Endothelial cell (in vitro differentiated cells): Measurements from ENCODE around the gene POMGNT2. TPM values are rescaled to one million over a fixed set of nuclear protein-coding genes. Genes with fewer than 3 reads are reported as not detected.

Experiments used
- DNase-seq: peaks from one replicate; pipeline ENCODE4 v3.0.0; 2021; ENCODE audit warnings: low spot score
- H3K27ac Mint-ChIP-seq: one replicate; pipeline ENCODE4 v1.8.0; 2021; ENCODE audit warnings: mixed read lengths, inconsistent platforms; ENCODE audit not compliant: unreplicated experiment
- H3K27me3 Mint-ChIP-seq: one replicate; pipeline ENCODE4 v1.8.0; 2021; ENCODE audit warnings: mild to moderate bottlenecking, moderate library complexity, mixed read lengths, inconsistent platforms; ENCODE audit not compliant: unreplicated experiment
- H3K36me3 Mint-ChIP-seq: one replicate; pipeline ENCODE4 v1.8.0; 2021; ENCODE audit warnings: mild to moderate bottlenecking, low read depth, mixed read lengths, inconsistent platforms; ENCODE audit not compliant: unreplicated experiment
- H3K4me1 Mint-ChIP-seq: one replicate; pipeline ENCODE4 v1.8.0; 2021; ENCODE audit warnings: mild to moderate bottlenecking, mixed read lengths, inconsistent platforms; ENCODE audit not compliant: unreplicated experiment
- H3K4me3 Mint-ChIP-seq: one replicate; pipeline ENCODE4 v1.8.0; 2021; ENCODE audit warnings: mild to moderate bottlenecking, mixed read lengths, inconsistent platforms; ENCODE audit not compliant: unreplicated experiment
- H3K9me3 Mint-ChIP-seq: one replicate; pipeline ENCODE4 v1.8.0; 2021; ENCODE audit warnings: mixed read lengths, inconsistent platforms; ENCODE audit not compliant: unreplicated experiment
- total RNA-seq: library from RNA; stranded (reverse); fragmentation: NEBNext Ultra II Directional; extraction: Animal tissue kit (Norgen Biotek cat#: 25700); gene quantifications from one replicate; pipeline ENCODE4 v1.2.1, GENCODE V29; 2021; ENCODE audit not compliant: unreplicated experiment
- TF ChIP-seq, protein P1 (sequence below): fragments of 200-600 bp; sonication (generic); IDR thresholded peaks from one replicate; pipeline ENCODE4 v1.5.0; 2021; ENCODE audit warnings: antibody characterized with exemption; ENCODE audit not compliant: unreplicated experiment

POMGNT2 gene
- total RNA-seq, 1 donor from 2014 or later: 12.1 TPM

DNA sequence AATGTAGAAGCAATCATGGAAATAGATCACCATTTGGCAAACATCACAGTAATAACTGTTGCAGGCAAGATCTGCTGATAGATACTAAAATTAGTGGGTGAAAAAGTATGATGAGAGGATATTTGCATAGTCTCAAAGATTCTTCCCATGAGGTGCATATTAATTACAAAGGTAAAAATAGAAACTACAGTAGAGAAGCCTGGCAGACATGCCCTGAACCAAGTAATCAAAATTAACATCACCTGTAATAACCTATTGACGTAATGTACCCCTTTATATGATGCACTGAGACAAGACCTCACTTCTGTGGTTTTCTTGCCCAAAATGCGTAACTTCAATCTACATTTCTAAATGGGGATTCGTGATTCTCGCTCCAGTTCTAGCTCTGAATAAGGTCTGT is 14.4 kb downstream of the POMGNT2 start:
- H3K9me3 Mint-ChIP-seq: no peaks in the 10 kb centered on the region
- no peak for DNase-seq
- H3K4me3 Mint-ChIP-seq: no peak overlapping the region

GRCh38 chr3:43090238-43090637 is 15.6 kb downstream of the POMGNT2 start:
- Mint-ChIP-seq H3K9me3 (no peaks in the 10 kb centered on the region), H3K36me3 (no peaks in the 10 kb centered on the region), H3K27me3 (peaks cover 1% of the 10 kb centered on the region), H3K27ac (no peak overlapping the region), H3K4me3 (no peak overlapping the region), H3K4me1 (no peaks in the 10 kb centered on the region)
- TF ChIP-seq, protein P1, sequence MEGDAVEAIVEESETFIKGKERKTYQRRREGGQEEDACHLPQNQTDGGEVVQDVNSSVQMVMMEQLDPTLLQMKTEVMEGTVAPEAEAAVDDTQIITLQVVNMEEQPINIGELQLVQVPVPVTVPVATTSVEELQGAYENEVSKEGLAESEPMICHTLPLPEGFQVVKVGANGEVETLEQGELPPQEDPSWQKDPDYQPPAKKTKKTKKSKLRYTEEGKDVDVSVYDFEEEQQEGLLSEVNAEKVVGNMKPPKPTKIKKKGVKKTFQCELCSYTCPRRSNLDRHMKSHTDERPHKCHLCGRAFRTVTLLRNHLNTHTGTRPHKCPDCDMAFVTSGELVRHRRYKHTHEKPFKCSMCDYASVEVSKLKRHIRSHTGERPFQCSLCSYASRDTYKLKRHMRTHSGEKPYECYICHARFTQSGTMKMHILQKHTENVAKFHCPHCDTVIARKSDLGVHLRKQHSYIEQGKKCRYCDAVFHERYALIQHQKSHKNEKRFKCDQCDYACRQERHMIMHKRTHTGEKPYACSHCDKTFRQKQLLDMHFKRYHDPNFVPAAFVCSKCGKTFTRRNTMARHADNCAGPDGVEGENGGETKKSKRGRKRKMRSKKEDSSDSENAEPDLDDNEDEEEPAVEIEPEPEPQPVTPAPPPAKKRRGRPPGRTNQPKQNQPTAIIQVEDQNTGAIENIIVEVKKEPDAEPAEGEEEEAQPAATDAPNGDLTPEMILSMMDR: no peak
- DNase-seq: no peak

More for the DNA sequence above, 14.4 kb downstream of the POMGNT2 start:
- Mint-ChIP-seq H3K4me1 (no peaks in the 10 kb centered on the region), H3K27me3 (peaks cover 1% of the 10 kb centered on the region), H3K36me3 (no peaks in the 10 kb centered on the region), H3K27ac (no peak overlapping the region)
- TF ChIP-seq, protein P1: no peak

- Mint-ChIP-seq H3K36me3 (no peaks in the 10 kb centered on the region), H3K9me3 (no peaks in the 10 kb centered on the region)
These were observed 16.8 kb downstream of the POMGNT2 start for GRCh38 chr3:43089081-43089480.

DNA sequence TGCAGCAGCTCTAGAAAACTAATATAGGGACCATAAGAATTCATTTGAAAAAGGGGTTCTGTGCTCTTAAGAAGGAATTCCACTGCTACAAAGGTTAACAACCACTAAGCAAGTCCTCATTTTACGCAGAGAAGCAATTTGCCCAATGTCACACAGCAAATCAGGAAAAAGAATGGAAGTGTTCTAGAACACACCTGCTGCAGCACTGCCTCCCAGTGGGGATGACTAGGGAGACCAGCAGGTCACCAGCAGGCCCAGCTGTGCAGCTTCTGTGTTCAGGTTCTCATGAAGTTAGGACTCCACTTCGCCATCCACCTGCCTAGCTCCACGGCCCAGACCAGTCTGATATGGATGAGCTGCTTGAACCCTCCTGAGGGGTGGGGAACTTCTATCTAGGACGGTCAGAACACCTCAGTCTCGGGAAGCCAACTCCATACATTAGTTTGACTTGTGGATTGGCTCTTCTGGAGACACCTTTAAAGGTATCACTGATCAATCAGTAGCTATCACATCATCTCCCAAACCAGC is 18.6 kb downstream of the POMGNT2 start:
- H3K4me3 Mint-ChIP-seq: no peak overlapping the region
- H3K4me1 Mint-ChIP-seq: no peaks in the 10 kb centered on the region
- H3K27me3 Mint-ChIP-seq: peaks cover 1% of the 10 kb centered on the region
- TF ChIP-seq, protein P1: no peak
- DNase-seq: no peak
- no peaks in the 10 kb centered on the region for H3K9me3 Mint-ChIP-seq
- H3K27ac Mint-ChIP-seq: no peak overlapping the region
- H3K36me3 Mint-ChIP-seq: peaks cover 2% of the 10 kb centered on the region

More at GRCh38 chr3:43089081-43089480, 16.8 kb downstream of the POMGNT2 start:
- DNase-seq: no peak
- TF ChIP-seq, protein P1: no peak
- Mint-ChIP-seq H3K4me1 (no peaks in the 10 kb centered on the region), H3K27me3 (peaks cover 1% of the 10 kb centered on the region), H3K4me3 (no peak overlapping the region), H3K27ac (no peak overlapping the region)

- no peak overlapping the region for H3K4me3 Mint-ChIP-seq
- H3K27me3 Mint-ChIP-seq: peaks cover 1% of the 10 kb centered on the region
- H3K9me3 Mint-ChIP-seq: no peaks in the 10 kb centered on the region
- no peak for DNase-seq
- H3K36me3 Mint-ChIP-seq: peaks cover 4% of the 10 kb centered on the region
- TF ChIP-seq, protein P1: no peak
- H3K4me1 Mint-ChIP-seq: no peaks in the 10 kb centered on the region
- H3K27ac Mint-ChIP-seq: no peak overlapping the region
These were observed 19.3 kb downstream of the POMGNT2 start for GRCh38 chr3:43086460-43087165.
